NCI-H446 (cell line): ENCODE data around the gene AMZ1.
"Not testable (repeated sequence)": the region's sequence is repeated elsewhere in the genome, so short reads cannot be mapped to it uniquely, and the experiment has no call there.

Experiments used
- DNase-seq, 2 experiments: peaks; one replicate each; lab custom pipeline; 2025; lab: John Stamatoyannopoulos, UW

AMZ1 gene

GRCh38 chr7:2691932-2692439, 4.0 kb downstream of the AMZ1 start:
- DNase-seq = not testable (repeated sequence)

DNA sequence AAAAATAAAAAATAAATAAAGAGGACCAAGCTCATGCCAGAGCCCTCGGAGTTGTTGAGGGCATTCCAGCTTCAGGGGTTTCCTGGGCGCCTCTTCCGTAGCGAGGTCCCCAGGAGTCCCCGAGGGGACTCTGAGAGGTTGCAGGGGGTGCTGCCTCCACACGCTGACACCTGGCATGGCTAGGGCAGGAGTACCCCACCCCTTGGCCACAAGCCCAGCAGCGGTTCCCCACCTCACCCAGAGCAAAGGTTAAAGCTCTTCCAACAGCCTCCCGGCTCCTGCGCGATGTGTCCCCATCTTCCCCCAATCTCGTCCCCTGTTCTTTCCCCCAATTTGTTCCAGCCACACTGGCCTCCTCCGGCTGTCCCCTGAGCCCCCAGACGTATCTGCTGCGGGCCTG, 4.5 kb downstream of the AMZ1 start:
- no peak for DNase-seq

DNA sequence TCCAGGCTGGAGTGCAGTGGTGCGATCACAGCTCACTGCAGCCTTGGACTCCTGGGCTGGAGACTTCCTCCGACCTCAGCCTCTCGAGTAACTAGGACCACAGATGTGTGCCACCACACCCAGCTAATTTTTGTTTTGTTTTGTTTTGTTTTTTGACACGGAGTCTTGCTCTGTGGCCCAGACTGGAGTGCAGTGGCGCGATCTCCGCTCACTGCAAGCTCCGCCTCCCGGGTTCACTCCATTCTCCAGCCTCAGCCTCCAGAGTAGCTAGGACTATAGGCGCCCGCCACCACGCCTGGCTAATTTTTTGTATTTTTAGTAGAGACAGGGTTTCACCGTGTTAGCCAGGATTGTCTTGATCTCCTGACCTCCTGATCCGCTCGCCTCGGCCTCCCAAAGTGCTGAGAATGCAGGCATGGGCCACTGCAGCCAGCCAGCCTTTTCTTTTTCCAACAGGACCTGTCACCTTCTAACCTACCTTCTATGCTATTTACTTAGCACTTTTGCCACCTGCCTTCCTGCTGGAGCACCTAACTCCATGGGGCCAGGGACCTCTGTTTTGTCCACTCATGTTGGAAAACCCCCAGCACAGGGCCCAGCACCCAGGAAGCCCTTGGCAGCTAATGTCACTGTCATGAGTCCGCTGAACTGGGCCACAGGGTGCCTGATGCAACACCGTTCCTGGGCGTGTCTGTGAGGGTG, 5.6 kb downstream of the AMZ1 start:
- DNase-seq = not testable (repeated sequence)

DNA sequence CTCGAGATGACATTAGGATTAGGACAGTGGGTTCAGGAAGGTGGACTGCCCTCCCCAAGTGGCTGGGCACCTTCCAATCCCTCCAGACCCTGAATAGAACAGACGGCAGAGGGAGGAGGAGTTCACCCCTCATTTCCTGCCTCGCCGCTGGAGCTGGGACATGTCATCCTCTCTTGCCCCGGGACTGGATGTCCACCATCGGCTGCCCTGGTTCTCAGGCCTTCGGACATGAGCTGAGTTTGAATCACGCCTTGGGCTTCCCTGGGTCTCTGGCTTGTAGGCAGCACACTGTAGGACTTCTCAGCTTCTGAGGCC, 6.1 kb downstream of the AMZ1 start:
- DNase-seq = not testable (repeated sequence)

- DNase-seq = no peak
These were observed 10.7 kb downstream of the AMZ1 start for GRCh38 chr7:2698581-2699288.

GRCh38 chr7:2699289-2699620, 11.3 kb downstream of the AMZ1 start:
- DNase-seq = no peak

- DNase-seq = no peak
These were observed 12.3 kb downstream of the AMZ1 start for GRCh38 chr7:2700141-2700850.

GRCh38 chr7:2701424-2701823, 13.4 kb downstream of the AMZ1 start:
- no peak for DNase-seq

GRCh38 chr7:2701832-2702593, 14.0 kb downstream of the AMZ1 start:
- DNase-seq = no peak

DNA sequence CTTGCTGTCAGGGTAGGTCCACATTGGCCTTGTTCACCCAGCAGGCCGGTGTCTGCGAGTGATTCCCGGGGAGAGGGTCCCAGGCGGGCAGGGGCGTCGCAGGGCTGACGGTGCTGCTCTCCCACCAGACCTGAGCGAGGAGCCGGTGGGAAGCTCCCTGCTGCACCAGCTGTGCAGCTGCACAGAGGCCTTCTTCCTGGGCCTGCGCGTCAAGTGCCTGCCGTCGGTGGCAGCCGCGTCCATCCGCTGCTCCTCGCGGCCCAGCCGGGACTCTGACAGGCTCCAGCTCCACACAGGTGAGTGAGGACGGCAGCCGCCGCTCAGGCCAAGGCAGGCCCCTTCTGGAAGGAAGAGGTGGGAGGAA, 14.6 kb downstream of the AMZ1 start:
- DNase-seq = no peak

- no peak for DNase-seq
These were observed 17.5 kb downstream of the AMZ1 start for GRCh38 chr7:2705371-2706096.

DNA sequence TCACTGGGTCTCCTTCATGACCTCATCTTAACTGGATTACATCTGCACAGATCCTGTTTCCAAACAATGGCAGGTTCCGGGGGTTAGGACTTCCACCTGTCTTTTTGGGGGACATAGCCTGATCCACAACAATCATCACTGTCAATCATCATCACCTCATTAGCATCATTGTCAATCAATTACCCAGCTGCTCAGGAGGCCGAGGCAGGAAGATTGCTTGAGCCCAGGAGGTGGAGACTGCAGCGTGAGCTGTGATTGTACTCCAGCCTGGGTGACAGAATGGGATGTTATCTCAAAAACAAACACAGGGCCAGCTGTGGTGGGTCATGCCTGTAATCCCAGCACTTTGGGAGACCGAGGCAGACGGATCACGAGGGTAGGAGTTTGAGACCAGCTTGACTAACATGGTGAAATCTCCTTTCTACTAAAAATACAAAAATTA, 18.7 kb downstream of the AMZ1 start:
- no peak for DNase-seq

DNA sequence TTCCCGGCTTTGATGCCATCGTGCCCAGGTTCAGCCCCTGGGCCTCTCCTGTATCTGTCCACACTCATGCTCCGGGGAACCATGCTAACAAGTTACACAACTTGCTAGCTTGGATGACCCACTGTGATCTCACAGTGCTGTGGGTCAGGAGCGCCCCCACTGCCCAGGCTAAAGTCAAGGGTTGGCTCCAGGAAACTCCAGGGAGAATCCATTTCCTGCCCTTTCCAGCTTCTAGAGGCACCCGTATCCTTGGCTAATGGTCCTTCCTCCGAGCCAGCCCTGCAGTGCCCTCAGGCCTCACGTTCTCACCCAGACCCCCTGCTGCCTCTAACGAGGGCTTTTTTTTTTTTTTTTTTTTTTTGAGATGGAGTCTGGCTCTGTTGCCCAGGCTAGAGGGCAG, 19.5 kb downstream of the AMZ1 start:
- DNase-seq = no peak

GRCh38 chr7:2708041-2708440, 20.0 kb downstream of the AMZ1 start:
- DNase-seq = no peak

- DNase-seq = no peak
These were observed 20.7 kb downstream of the AMZ1 start for GRCh38 chr7:2708547-2709310.

GRCh38 chr7:2709553-2710285, 21.7 kb downstream of the AMZ1 start:
- no peak for DNase-seq

DNA sequence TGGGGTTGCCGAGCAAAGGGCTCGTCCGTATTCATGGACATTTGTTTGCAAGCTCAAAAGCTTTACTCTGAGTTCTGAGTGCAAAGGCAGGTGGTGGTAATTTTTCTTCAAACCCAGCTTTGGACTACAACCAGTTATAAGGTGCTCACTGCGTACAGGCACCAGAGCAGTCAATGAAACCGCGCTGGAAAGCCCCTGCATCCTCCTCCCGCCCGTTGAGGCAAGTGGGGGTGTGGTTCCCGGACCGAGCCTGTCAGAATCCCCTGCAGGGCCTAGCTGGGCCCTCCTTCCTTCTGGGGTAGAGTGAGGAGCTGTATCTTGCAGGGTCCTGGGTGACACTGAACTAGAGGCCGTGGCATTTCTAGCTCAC, 22.3 kb downstream of the AMZ1 start:
- no peak for DNase-seq

DNA sequence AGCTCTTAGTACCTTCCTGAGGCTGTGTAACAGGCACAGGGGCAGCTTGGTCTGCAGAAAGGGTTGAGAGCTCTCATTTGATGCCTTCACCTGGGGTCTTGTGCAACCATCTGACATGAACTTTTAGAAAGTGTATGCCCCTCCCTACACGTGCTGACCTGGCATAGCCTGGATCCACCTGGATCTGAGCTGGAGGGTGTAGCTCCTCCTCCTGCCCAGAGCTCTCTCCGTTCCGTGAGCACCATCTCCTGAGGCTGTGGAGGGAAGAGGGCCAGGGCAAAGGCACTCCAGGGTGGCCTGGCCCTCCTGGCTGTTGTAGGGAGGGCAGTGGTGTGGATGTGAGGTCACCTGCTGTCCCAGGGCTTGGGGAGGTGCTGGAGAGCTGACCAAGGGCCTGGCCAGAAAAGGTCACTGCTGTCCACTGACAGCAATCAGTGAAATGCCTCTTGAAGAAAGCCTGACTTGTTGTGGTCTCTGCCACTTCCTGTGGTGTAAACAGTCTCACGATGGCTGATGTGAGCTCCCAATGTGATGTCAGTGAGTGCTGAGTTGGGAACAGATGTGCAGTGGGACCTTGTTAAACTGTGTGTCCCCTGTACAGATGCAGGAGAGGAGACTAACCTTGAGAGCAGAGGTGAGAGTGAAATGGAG, 23.0 kb downstream of the AMZ1 start:
- no peak for DNase-seq

DNA sequence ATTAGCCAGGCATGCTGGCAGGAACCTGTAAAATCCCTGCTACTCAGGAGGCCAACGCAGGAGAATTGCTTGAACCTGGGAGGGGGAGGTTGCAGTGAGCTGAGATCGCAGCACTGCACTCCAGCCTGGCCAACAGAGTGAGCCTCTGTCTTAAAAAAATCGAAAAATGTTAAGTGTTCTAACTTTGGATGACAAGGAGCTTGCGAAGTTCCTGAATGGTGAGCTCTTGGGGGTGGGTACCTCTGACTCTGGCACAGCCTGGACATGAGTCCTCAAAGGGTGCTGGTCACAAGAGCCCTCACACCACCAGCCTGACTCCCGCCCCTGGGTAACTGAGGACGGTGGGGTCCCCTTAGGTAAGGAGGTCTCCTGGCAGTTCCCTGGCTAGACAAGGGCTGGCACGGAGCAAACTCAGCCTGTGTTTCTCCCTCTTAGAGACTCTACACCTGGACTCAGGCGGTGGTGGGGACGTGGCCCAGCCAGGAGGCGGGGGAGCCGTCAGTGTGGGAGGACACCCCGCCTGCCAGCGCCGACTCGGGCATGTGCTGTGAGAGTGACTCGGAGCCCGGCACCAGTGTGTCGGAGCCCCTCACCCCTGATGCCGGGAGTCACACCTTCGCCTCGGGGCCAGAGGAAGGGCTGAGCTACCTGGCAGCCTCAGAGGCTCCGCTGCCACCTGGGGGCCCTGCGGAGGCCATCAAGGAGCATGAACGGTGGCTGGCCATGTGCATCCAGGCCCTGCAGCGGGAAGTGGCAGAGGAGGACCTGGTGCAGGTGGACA, 24.1 kb downstream of the AMZ1 start:
- DNase-seq = no peak
